Naive thymus-derived CD8-positive, alpha-beta T cell (primary cell): ENCODE measurements around the gene CACNA2D2. TPM values are rescaled to one million over a fixed set of nuclear protein-coding genes. Genes with fewer than 3 reads are reported as not detected.

ENCODE experiments used
- ATAC-seq, 2 donors: fragments of 150-1000 bp; cut with Tn5 transposase in 1 of 2; sonication (Bioruptor Pico), chemical (Tn5 transposase) in 1 of 2; 1 replicate in 1 of 2; 2 replicates in 1 of 2; pipeline ENCODE4 v1.10.0; 2021; ENCODE audit warnings: mild to moderate bottlenecking in 2 of 2, moderate library complexity in 2 of 2
- POLR2A ChIA-PET: fragments of 350-600 bp; sonication (Branson Sonifier 250); formaldehyde crosslinking; loops from one replicate; lab custom pipeline; 2021; ENCODE audit warnings: antibody characterized with exemption; lab: Charles Lee
- DNase-seq, 10 donors: peaks; one replicate each; pipeline versions ENCODE4 v3.0.0 to v3.0.0-alpha.2; 2020 to 2022
- H3K27ac Mint-ChIP-seq, 10 donors: one replicate each; pipeline ENCODE4 v1.8.0; 2020 to 2022; ENCODE audit warnings: mild to moderate bottlenecking in 10 of 10, mixed read lengths in 10 of 10, moderate library complexity in 4 of 10, inconsistent platforms in 1 of 10
- H3K27me3 Mint-ChIP-seq, 5 donors: one replicate each; pipeline ENCODE4 v1.8.0; 2021 to 2022; ENCODE audit warnings: mixed read lengths in 5 of 5
- H3K36me3 Mint-ChIP-seq, 3 donors: one replicate each; pipeline ENCODE4 v1.8.0; 2020 to 2022; ENCODE audit warnings: mixed read lengths in 3 of 3, mild to moderate bottlenecking in 2 of 3, inconsistent platforms in 1 of 3
- H3K4me1 Mint-ChIP-seq, 4 donors: one replicate each; pipeline ENCODE4 v1.8.0; 2021 to 2022; ENCODE audit warnings: mixed read lengths in 4 of 4
- H3K4me3 Mint-ChIP-seq, 10 donors: one replicate each; pipeline ENCODE4 v1.8.0; 2020 to 2022; ENCODE audit warnings: mild to moderate bottlenecking in 10 of 10, mixed read lengths in 10 of 10, moderate library complexity in 6 of 10, inconsistent platforms in 1 of 10
- H3K9me3 Mint-ChIP-seq, 9 donors: one replicate each; pipeline ENCODE4 v1.8.0; 2020 to 2022; ENCODE audit warnings: mixed read lengths in 9 of 9, mild to moderate bottlenecking in 3 of 9, inconsistent platforms in 1 of 9, moderate library complexity in 1 of 9
- polyA plus RNA-seq, 3 donors: library from polyadenylated mRNA; unstranded; fragments of 300-500 nt; fragmentation: Illumina TruSeq; gene quantifications; one replicate each; pipeline ENCODE4 v1.2.3, GENCODE V29; 2021
- total RNA-seq, 8 experiments: library from RNA in 2 of 8; stranded (reverse) in 2 of 8; gene quantifications; one replicate each; pipeline ENCODE4 v1.2.3 and lab custom pipeline; 2021 to 2026

Gene CACNA2D2
- total and polyA plus RNA-seq, 5 experiments from 2014 or later: 0.40 to 4.9 (median 1.5) TPM

GRCh38 chr3:50509715-50510114 is 6.3 kb upstream of the CACNA2D2 start:
- DNase-seq (no peak), ATAC-seq (no peak)
- Mint-ChIP-seq H3K9me3 (no peaks in the 10 kb centered on the region), H3K4me3 (no peak overlapping the region), H3K27me3 (no peaks in the 10 kb centered on the region), H3K36me3 (no peaks in the 10 kb centered on the region), H3K4me1 (peaks cover 0 to 2% (median under 1%) of the 10 kb centered on the region in 4 donors), H3K27ac (peak overlapping the region in 1 of 10 donors; percentile 7)
- POLR2A ChIA-PET: interaction anchor here (1.4 kb wide), 1 partner anchor 8 kb away, joined by 3 read pairs; no protein-coding TSS in a partner anchor

- Mint-ChIP-seq H3K36me3 (no peaks in the 10 kb centered on the region), H3K9me3 (no peaks in the 10 kb centered on the region), H3K4me1 (peaks cover 0 to 2% (median under 1%) of the 10 kb centered on the region in 4 donors), H3K27ac (no peak overlapping the region), H3K4me3 (no peak overlapping the region), H3K27me3 (no peaks in the 10 kb centered on the region)
- DNase-seq (no peak), ATAC-seq (no peak)
- POLR2A ChIA-PET: interaction anchor here (1.4 kb wide), 2 partner anchors 9 to 59 kb away, joined by 3 read pairs; no protein-coding TSS in a partner anchor
These were observed 5.4 kb upstream of the CACNA2D2 start for GRCh38 chr3:50508821-50509220.

GRCh38 chr3:50506169-50506568 is 2.7 kb upstream of the CACNA2D2 start:
- no peak for DNase-seq
- Mint-ChIP-seq H3K27me3 (peaks cover 0 to 14% (median 9%) of the 10 kb centered on the region in 5 donors), H3K4me3 (no peak overlapping the region), H3K36me3 (no peaks in the 10 kb centered on the region), H3K9me3 (no peaks in the 10 kb centered on the region), H3K27ac (peak overlapping the region in 1 of 10 donors; percentile 56), H3K4me1 (peaks cover 3 to 15% (median 8%) of the 10 kb centered on the region in 4 donors)
- ATAC-seq: no peak
- POLR2A ChIA-PET: no interaction called here

GRCh38 chr3:50504681-50505080 is 1.2 kb upstream of the CACNA2D2 start:
- Mint-ChIP-seq H3K9me3 (no peaks in the 10 kb centered on the region), H3K27me3 (peaks cover 0 to 29% (median 12%) of the 10 kb centered on the region in 5 donors), H3K36me3 (no peaks in the 10 kb centered on the region), H3K27ac (peak overlapping the region in 3 of 10 donors; percentile 52 to 65 (median 62)), H3K4me1 (peaks cover 4 to 15% (median 8%) of the 10 kb centered on the region in 4 donors), H3K4me3 (peak overlapping the region; percentile 63 to 77 (median 69))
- DNase-seq (no peak), ATAC-seq (no peak)
- POLR2A ChIA-PET: interaction anchor here (0.6 kb wide), 1 partner anchor 43 kb away, joined by 5 read pairs; no protein-coding TSS in a partner anchor

GRCh38 chr3:50502584-50503423 is 630 bp downstream of the CACNA2D2 start:
- DNase-seq: peak in 4 of 10 donors; percentile 11 to 29 (median 24)

GRCh38 chr3:50502225-50502583 is 1.2 kb downstream of the CACNA2D2 start:
- H3K4me3 Mint-ChIP-seq: peak overlapping the region; percentile 65 to 85 (median 76)
- no peaks in the 10 kb centered on the region for H3K36me3 Mint-ChIP-seq
- peak in 1 of 10 donors; percentile 12 for DNase-seq
- POLR2A ChIA-PET: no interaction called here
- no peak for ATAC-seq
- H3K9me3 Mint-ChIP-seq: no peaks in the 10 kb centered on the region
- H3K27me3 Mint-ChIP-seq: peaks cover 1 to 41% (median 24%) of the 10 kb centered on the region in 5 donors
- H3K4me1 Mint-ChIP-seq: peaks cover 4 to 15% (median 8%) of the 10 kb centered on the region in 4 donors
- peak overlapping the region in 2 of 10 donors; percentile 29 to 36 for H3K27ac Mint-ChIP-seq

More at GRCh38 chr3:50502584-50503423, 630 bp downstream of the CACNA2D2 start:
- peak overlapping the region in 2 of 10 donors; percentile 36 for H3K27ac Mint-ChIP-seq
- peak; percentile 41 to 48 for ATAC-seq
- POLR2A ChIA-PET: interaction anchor here (1.5 kb wide), 1 partner anchor 51 kb away, joined by 3 read pairs; no protein-coding TSS in a partner anchor
- peaks cover 1 to 41% (median 24%) of the 10 kb centered on the region in 5 donors for H3K27me3 Mint-ChIP-seq
- peak overlapping the region; percentile 67 to 85 (median 76) for H3K4me3 Mint-ChIP-seq
- peaks cover 4 to 15% (median 8%) of the 10 kb centered on the region in 4 donors for H3K4me1 Mint-ChIP-seq
- H3K36me3 Mint-ChIP-seq: no peaks in the 10 kb centered on the region
- H3K9me3 Mint-ChIP-seq: no peaks in the 10 kb centered on the region

GRCh38 chr3:50495609-50496423 is 7.6 kb downstream of the CACNA2D2 start:
- H3K9me3 Mint-ChIP-seq: no peaks in the 10 kb centered on the region
- ATAC-seq (no peak), DNase-seq (no peak)
- H3K4me3 Mint-ChIP-seq: no peak overlapping the region
- H3K36me3 Mint-ChIP-seq: no peaks in the 10 kb centered on the region
- POLR2A ChIA-PET: no interaction called here
- peaks cover 6 to 18% (median 13%) of the 10 kb centered on the region in 4 donors for H3K4me1 Mint-ChIP-seq
- no peak overlapping the region for H3K27ac Mint-ChIP-seq
- peaks cover 1 to 24% (median 16%) of the 10 kb centered on the region in 5 donors for H3K27me3 Mint-ChIP-seq

GRCh38 chr3:50494126-50494525 is 9.3 kb downstream of the CACNA2D2 start:
- POLR2A ChIA-PET: no interaction called here
- DNase-seq (no peak), ATAC-seq (no peak)
- Mint-ChIP-seq H3K27ac (peak overlapping the region in 1 of 10 donors; percentile 35), H3K4me3 (no peak overlapping the region), H3K36me3 (no peaks in the 10 kb centered on the region), H3K9me3 (no peaks in the 10 kb centered on the region), H3K4me1 (peaks cover 6 to 20% (median 13%) of the 10 kb centered on the region in 4 donors), H3K27me3 (peaks cover 1 to 11% (median 8%) of the 10 kb centered on the region in 5 donors)

GRCh38 chr3:50493623-50494022 is 9.8 kb downstream of the CACNA2D2 start:
- DNase-seq (no peak), ATAC-seq (no peak)
- POLR2A ChIA-PET: no interaction called here
- H3K27ac Mint-ChIP-seq: no peak overlapping the region
- no peak overlapping the region for H3K4me3 Mint-ChIP-seq
- H3K9me3 Mint-ChIP-seq: no peaks in the 10 kb centered on the region
- peaks cover 6 to 20% (median 13%) of the 10 kb centered on the region in 4 donors for H3K4me1 Mint-ChIP-seq
- peaks cover 0 to 6% (median 3%) of the 10 kb centered on the region in 5 donors for H3K27me3 Mint-ChIP-seq
- H3K36me3 Mint-ChIP-seq: no peaks in the 10 kb centered on the region

GRCh38 chr3:50493086-50493485 is 10.3 kb downstream of the CACNA2D2 start:
- H3K4me3 Mint-ChIP-seq: no peak overlapping the region
- peak overlapping the region in 2 of 10 donors; percentile 33 to 39 for H3K27ac Mint-ChIP-seq
- DNase-seq: no peak
- no peak for ATAC-seq
- POLR2A ChIA-PET: no interaction called here
- no peaks in the 10 kb centered on the region for H3K9me3 Mint-ChIP-seq
- peaks cover 6 to 20% (median 13%) of the 10 kb centered on the region in 4 donors for H3K4me1 Mint-ChIP-seq
- no peaks in the 10 kb centered on the region for H3K36me3 Mint-ChIP-seq
- peaks cover 0 to 6% (median 0%) of the 10 kb centered on the region in 5 donors for H3K27me3 Mint-ChIP-seq

- POLR2A ChIA-PET: no interaction called here
These were observed 12.4 kb downstream of the CACNA2D2 start for GRCh38 chr3:50491023-50491422.

GRCh38 chr3:50490424-50490823 is 13.0 kb downstream of the CACNA2D2 start:
- H3K4me3 Mint-ChIP-seq: no peak overlapping the region
- no peak overlapping the region for H3K27ac Mint-ChIP-seq
- DNase-seq (no peak), ATAC-seq (no peak)
- H3K9me3 Mint-ChIP-seq: no peaks in the 10 kb centered on the region
- no peaks in the 10 kb centered on the region for H3K36me3 Mint-ChIP-seq
- no peaks in the 10 kb centered on the region for H3K27me3 Mint-ChIP-seq
- H3K4me1 Mint-ChIP-seq: peaks cover 6 to 20% (median 13%) of the 10 kb centered on the region in 4 donors
- POLR2A ChIA-PET: interaction anchor here (0.5 kb wide), 1 partner anchor 40 kb away, joined by 3 read pairs; no protein-coding TSS in a partner anchor

More at GRCh38 chr3:50491023-50491422, 12.4 kb downstream of the CACNA2D2 start:
- H3K27me3 Mint-ChIP-seq: no peaks in the 10 kb centered on the region
- peaks cover 6 to 20% (median 13%) of the 10 kb centered on the region in 4 donors for H3K4me1 Mint-ChIP-seq
- H3K27ac Mint-ChIP-seq: peak overlapping the region in 2 of 10 donors; percentile 43 to 86
- no peak overlapping the region for H3K4me3 Mint-ChIP-seq
- ATAC-seq (no peak), DNase-seq (no peak)
- no peaks in the 10 kb centered on the region for H3K36me3 Mint-ChIP-seq
- no peaks in the 10 kb centered on the region for H3K9me3 Mint-ChIP-seq
